HG02852 (cell line): ENCODE measurements around the gene SMAD3.
"Not testable (repeated sequence)": the region's sequence is repeated elsewhere in the genome, so short reads cannot be mapped to it uniquely, and the experiment has no call there.

Source experiments
- ATAC-seq: cut with Tn5 transposase; IDR thresholded peaks from one replicate; pipeline ENCODE4 v1.9.1; 2021; ENCODE audit warnings: mild to moderate bottlenecking, moderate library complexity; ENCODE audit not compliant: unreplicated experiment

Gene SMAD3

GRCh38 chr15:67138891-67139855 lies 73.8 kb downstream of the SMAD3 start:
- no peak for ATAC-seq

- ATAC-seq: peak; percentile 82
These were observed 74.9 kb downstream of the SMAD3 start for GRCh38 chr15:67140078-67140833.

DNA sequence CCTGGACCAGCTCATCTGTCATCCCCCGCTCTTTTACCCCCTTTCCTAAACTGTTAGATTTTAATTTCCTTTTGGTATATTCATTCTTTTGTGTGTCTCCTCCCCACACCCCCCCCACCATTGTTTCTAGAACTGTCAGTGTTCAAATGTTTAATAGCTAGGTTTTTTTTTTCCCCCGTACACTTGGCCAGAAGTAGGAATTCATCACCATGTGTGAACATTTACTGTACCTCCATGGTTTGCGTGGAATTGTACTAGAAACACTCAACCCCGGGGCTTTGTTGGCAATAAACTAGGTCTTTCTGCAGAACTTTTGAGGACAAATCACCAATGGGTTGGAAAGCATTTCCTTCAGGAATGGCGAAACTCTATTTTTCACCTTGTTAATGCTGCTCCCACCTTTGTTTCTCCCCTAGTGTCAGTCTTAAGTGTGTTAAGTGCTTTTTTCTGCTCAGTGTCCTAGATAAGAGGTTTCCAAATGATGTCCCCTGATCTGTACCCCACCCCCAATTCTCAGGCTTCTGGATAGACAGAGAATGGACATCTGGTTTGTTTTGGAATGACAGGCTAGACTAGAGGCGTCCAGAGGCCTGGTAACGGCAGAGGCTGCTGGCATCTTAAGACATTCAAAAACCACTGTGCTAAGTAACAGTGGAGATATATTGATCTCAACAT lies 76.8 kb downstream of the SMAD3 start:
- no peak for ATAC-seq

DNA sequence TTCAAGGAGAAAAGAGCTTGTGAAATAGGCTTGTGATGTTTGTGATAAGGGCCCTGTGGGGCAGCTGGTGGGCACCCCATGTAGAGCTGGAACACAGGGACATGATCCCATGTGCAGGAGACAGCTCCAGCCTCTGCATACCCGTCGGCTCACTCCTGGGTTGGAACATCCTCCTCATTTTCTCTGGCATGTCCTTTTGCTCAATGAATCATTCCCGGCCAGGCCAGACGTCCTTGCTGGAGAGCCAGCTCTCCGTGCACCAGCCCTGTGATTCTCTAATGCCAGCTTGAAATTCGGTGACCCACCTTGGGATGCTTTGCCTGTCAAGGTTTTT lies 77.3 kb downstream of the SMAD3 start:
- no peak for ATAC-seq

DNA sequence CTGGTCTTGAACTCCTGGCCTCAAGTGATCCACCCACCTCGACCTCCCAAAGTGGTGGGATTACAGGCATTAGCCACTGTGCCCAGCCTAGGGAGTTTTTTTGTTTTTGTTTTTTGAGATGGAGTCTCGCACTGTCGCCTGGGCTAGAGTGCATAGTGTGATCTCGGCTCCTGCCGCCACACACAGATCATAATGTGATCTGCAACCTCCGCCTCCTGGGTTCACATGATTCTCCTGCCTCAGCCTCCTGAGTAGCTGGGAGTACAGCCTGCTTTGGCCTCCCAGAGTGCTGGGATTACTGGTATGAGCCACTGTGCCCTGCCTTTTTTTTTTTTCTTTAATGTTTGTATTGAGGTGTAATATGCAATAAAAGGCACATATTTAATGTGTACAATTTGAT lies 78.2 kb downstream of the SMAD3 start:
- ATAC-seq: no peak

GRCh38 chr15:67144609-67145311 lies 79.4 kb downstream of the SMAD3 start:
- no peak for ATAC-seq

- ATAC-seq: no peak
These were observed 79.9 kb downstream of the SMAD3 start for GRCh38 chr15:67145312-67145610.

DNA sequence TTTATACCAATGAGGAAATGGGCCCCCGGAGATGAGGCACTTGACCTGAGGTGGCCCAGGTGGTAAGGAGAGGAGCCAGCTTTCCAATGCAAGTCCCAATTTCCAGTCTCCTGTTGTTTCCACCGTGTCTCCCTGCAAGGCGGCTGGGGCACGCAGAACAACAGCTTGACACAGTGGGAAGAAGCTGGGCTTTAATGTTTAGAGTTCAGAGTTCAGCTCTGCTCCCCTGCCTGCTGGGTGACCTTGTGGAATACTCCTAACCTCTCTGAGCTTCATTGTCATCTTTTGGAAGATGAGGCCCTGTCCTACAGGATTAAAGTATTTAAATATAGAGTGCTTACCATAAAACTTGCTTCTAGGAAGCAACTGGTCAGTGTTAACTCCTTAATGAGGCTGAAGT lies 80.3 kb downstream of the SMAD3 start:
- ATAC-seq: no peak

DNA sequence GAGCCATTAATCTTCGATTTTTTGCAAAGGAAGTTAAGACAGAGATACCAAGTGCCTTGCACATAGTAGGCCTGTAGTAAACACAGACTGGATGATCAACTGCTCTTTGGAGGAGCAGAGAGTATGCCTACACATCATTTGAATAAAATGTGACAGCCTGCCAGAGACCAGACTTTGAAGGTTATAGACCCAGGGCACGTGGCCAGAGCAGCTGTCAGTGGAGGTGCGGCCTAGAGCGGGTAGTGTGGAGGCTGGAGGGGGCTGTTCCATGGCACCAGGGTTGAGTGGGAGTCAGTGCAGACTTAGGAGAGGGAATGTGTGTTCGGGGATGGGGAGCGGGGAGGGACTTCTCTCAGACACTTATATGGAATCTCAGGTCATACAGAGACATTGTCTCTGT lies 80.8 kb downstream of the SMAD3 start:
- ATAC-seq: no peak

- ATAC-seq: no peak
These were observed 81.5 kb downstream of the SMAD3 start for GRCh38 chr15:67146875-67147381.

DNA sequence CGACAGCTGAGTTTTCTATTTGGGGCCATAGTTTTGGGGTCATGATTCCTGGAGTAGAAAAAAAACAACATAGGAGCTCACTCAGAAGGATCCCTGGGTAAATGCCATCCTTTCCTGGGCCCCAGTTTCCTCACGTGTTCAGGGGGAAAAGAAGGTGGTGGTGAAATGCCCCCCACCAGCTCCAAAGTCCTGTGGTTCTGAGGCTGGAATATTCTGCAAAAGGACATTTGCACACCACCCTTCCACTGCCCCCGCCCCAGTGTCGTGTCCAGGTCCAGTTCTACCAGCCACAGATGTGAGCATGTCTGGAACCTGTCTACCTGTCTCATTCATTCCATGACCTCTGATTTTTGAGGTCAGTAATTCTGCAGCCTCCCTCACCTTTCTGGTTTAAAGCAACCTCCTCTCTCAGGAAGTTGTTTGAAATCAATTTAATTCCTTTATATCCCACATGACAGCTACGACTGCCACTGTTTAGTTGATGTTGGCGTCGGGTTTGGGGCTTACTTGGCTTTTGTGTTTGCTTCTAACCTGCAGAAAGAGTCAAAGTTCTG lies 82.1 kb downstream of the SMAD3 start:
- ATAC-seq: no peak

DNA sequence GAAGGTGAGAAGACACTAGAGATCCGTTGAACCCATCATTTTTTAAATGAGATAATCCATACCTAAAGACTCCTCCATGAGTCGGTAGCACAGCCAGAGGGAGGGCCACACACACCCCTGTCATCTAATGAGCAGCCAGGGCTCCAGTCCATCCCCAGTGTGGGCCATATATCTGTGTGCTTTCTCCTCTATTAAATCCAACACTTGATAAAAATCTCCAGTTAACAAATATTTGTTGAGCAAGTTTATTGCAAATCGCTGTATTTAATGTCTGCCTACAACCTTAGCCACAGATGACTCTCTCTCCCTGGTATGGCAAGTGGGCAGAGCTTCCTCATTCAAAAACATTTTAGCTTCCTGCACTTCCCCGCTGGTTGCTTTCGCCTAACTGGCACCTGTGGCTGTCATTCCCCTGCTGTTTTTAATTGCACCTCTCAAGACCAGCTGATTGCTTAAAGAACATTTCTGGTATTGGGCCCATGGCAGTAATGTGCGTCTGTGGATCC lies 82.8 kb downstream of the SMAD3 start:
- ATAC-seq: no peak

DNA sequence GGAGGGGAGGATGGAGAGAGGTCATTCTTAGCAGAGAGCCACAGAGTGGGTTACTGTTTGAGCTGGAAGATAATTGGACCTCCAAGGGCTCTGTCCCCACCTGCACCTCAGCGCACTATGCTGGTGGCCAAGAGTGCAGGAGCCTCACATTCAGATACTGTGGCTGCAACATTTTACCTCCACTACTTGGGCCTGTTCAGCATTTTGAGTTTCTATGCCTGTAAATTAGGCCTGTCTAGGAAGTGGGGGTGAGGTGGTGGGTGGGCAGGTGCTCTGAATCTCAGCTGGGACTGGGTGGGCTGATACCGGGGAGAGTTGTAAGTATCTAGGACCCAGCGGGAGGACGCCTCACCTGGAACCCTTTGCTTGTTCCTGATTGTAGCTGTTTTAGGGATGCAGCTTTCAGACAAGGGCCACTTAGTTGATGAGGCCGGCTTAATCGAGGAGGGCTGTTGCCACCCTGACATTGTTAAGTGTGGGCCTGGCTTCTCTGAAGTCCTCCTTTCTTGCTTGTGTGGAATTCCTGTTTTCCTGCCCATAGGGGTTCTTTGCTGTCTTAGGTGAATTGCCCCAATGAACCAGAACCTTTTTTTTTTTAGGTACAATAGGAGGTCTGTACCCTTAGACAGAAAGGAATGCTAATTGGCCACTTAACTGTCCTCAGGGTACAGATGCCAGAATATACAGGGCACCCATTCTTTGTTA lies 83.8 kb downstream of the SMAD3 start:
- no peak for ATAC-seq

GRCh38 chr15:67149773-67150022 lies 84.3 kb downstream of the SMAD3 start:
- no peak for ATAC-seq

DNA sequence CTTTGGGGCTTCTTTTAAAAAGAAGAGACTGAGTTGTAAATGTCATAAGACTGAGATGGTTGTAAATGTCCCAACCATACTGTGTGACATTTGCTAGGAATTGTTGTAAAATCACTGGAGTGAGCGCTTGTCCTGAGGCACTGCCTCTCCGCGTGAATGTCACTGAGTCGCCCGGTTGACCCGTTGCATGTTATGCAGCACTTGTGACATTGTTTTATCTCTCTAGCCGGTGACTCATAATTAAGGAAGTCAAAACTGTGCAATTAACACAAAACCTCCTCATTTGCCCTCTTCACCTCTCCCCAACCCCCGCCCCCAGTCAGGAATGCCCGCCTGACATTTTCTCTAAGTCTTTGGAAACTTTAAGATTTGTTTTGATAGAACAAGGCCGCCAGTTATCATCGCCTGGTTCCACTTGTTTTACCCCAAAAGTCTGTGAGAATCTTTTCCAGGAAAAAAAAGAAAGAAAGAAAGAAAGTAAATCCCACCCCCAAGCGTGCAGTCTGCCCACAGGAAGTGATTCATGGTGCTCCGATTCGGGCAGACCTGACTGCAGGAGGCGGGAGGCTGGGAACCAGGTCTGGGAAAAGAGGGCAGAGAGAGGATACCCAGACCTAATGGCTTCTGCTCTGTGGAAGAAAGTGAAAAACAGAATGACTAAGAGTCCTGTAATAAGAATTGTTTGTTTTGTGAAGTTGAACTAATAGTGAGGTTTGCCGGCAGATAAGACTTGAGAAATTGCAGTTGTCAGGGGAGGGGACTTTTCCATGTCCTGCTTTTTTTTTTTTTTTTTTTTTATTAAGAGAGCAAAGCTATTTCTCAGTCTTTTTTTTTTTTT lies 84.8 kb downstream of the SMAD3 start:
- ATAC-seq: no peak

DNA sequence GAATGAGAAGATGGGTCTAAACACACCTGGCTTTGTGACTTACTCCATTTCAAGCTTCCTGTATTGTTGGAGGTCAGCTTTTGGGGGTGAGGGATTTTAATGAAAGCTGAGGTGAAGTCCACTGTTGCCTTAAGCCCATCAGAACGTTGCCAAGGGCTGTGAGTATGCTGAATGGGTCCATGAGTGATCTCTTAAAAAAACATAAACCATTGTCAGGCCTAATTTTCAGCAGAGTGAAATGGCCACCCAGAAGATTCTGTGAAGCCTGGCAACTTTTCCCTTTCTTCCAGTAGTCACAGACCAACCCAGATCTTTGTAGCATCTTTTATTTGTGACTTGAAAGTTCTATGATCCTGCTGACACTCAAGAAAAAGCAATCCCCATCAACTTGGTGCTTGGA lies 87.0 kb downstream of the SMAD3 start:
- ATAC-seq: no peak

DNA sequence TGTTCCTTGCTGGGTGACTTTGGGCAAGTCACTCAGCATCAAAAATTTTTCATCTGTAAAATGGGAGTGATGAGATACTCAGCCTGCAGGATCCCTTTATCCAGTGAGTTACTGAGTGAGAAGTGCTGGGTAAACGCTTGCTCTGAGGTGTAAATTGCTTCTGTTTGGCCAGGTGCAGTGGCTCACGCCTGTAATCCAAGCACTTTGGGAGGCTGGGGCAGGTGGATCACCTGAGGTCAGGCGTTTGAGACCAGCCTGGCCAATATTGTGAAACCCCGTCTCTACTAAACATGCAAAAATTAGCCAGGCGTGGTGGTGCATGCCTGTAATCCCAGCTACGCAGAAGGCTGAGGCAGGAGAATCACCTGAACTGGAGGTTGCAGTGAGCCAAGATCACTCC lies 87.6 kb downstream of the SMAD3 start:
- not testable (repeated sequence) for ATAC-seq

GRCh38 chr15:67154249-67154648 lies 88.8 kb downstream of the SMAD3 start:
- no peak for ATAC-seq

DNA sequence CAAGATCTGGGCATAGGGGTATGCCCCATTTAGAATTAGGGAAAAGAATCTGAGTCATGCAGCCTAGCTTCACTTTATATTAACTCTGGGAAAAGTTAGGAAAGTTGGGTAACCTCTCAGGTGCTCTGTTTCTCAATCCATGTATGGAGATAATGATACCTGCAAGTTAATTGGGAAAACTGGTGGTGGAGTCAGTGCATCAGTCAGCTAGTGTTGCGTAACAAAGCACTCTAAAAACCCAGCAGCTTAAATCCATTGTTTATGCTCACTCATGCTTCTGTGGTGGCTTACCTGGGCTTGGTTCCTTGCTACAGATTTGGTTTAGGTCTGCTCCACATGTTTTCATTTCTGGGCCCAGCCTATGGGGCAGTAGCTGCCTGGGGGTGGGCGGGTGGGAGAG lies 91.0 kb downstream of the SMAD3 start:
- no peak for ATAC-seq
